ENCODE measurements around the gene ZNF438.
"Not testable (repeated sequence)": the region's sequence is repeated elsewhere in the genome, so short reads cannot be mapped to it uniquely, and the experiment has no call there.

Gene ZNF438

DNA sequence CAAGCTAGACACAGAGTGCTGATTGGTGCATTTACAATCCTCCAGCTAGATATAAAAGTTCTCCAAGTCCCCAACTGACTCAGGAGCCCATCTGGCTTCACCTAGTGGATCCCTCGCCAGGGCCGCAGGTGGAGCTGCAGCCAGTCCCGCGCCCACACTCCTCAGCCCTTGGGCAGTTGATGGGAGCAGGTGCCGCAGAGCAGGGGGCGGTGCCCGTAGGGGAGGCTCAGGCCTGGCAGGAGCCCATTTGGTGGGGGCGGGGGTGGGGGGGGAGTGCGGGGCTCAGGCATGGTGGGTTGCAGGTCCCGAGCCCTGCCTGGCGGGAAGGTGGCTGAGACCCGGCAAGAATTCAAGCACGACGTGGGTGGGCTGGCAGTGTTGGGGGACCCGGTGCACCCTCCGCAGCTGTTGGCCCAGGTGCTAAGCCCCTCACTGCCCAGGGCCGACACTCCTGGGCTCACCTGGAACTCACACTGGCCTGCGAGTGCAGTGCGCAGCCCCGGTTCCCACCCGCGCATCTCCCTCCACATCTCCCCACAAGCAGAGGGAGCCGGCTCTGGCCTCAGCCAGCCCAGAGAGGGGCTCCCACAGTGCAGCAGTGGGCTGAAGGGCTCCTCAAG is 101.7 kb downstream of the ZNF438 start:
- DNase-seq: no peak

DNA sequence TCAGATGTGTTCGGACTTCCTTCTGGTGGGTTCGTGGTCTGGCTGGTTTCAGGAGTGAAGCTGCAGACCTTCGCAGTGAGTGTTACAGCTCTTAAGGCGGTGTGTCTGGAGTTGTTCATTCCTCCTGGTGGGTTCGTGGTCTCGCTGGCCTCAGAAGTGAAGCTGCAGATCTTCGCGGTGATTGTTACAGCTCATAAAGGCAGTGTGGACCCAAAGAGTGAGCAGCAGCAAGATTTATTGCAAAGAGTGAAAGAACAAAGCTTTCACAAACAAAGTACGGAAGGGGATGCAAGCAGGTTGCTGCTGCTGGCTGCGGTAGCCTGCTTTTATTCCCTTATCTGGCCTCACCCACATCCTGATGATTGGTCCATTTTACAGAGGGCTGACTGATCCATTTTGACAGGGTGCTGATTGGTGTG is 102.3 kb downstream of the ZNF438 start:
- DNase-seq: not testable (repeated sequence)

DNA sequence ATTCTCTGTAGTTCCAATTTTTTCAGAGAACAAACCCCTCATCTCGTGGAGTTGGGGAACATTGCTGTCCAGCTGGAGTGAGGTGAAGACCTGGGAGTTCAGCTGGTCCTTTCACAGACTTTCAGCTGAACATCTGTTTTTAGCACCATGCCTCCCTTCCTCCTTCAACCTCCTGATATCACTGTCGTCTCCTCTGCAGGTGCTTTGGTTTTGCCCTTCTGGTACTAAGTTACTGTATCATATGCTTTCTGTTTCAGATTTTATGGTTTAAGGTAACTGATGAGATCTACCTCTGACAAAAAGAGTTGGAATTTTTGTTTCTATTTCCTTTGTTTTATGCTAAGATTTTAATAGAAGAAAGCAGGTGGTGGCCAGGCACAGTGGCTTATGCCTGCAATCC is 102.9 kb downstream of the ZNF438 start:
- no peak for DNase-seq

DNA sequence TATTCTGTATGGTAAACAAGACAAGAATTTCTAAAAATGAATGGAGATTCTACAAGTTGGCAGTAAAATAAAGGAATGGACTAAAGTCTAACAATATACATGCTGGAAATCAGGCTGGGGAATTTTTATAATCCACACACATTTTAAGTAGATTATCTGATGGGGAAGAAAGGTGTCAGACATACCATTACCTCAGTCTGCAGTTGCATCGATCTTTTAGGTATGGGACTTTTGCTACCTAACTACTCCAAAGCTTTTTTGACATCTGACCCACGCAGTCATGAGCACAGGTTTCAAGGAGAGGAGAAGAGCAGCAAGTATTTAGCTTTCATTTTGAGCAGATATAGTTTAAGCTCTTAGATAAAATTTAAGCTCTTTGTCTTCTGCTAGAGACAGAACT is 113.0 kb downstream of the ZNF438 start:
- DNase-seq: no peak

DNA sequence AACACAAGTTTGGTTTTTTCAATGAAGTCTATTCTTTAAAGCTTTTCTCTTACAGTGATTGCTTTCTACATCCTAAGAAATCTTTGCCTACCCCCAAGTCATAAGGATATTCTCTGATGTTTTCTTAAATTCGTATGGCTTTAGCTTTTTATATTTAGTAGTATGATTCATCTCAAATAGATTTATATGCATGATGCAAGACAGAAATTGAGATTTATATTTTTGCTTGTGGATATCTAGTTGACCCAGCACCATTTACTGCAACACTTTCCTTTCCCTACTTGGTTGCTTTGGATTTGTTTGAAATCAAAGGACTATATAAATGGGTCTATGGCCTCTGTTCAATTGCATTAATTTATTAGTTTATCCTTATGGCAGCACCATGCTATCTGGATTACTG is 113.9 kb downstream of the ZNF438 start:
- no peak for DNase-seq

DNA sequence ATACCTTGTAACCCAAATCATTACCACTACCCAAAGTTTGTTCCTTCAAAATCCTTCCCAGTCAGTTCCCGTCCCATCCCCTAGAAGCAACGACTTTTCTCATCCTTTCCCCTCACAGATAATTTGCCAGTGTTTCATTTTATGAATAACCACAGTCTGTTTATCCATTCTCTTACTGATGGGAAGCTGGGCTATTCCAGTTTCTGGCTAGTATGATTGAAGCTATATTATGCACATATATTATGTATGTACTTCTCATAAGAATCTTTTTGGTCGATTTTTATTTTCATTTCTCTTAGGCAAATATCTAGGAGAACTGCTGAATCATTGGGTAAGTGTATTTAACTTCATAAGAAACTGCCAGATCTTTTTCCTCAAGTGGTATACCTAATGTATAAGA is 114.6 kb downstream of the ZNF438 start:
- DNase-seq: no peak

DNA sequence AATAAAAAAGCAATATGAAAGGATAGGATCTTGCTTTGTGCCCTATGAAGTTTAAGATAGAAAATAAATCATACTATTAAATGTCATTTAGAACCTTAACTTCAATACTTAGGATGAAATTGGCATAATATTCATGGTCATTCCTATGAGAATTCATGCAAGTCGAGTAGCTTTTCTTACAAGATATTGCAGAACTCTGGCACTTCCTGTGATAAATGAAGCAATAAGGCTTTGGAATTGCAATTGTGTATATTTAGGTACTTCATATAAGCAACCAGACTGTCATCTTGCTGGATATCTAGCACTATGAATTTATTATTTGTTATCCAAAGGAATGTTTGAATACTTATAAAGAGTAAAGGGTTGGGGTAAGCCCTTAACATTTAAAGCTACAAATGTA is 116.5 kb downstream of the ZNF438 start:
- no peak for DNase-seq

DNA sequence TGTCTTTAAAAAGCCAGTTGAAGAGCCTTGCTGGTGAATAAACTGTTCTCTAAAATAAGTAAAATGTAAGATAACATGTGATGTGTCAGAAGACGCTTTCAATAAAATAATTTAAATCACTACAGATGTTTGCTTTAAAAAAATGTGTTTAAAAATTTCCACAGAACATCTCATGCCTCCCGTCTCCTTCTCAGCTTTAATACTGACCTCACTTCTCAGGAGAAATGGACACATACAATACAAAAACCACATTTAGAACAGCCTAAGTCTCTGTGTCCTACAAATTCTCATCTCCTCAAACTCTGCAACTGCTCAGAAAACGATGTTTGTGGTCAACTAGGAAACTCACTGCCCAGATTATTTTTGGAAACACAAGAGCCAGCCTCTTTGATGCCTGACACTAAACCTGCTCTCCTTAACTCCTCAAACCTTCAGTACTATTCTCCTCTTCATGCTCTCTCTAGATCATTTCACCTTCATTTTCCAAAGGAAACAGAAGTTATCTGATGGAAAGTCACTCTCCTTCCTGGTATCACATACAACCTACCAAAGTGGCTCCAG is 120.3 kb downstream of the ZNF438 start:
- no peak for DNase-seq

DNA sequence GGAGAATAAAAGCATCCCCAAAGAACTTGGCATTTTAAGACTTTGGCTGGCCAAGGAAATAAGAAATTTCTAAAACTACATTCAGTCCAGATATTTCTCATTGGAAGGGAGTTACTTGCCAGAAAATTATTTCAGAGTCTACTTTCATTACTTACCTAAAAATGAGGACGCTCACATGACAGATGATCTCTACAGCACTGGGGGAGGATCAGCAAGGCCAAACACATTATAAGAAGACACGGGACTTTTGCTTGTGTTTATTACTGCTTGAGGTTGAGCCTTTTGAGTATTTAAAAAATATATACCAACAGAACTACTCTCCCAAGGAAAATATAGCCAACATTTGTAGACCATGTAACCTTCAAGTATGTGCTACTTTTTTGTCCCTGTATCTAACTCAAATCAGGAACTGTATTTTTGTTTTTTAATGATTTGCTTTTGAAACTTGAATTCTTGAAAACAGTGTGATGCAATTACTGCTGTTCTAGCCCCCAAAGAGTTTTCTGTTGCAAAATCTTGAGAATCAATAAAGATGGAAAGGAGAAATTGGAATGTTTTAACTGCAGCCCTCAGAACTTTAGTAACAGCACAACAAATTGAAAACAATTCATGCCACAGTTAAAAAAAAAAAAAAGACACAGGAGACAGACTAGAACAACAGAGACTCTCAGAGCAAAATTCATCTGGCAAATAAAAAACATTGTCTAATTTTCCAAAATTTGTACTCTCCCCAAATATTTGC is 128.1 kb downstream of the ZNF438 start:
- no peak for DNase-seq

DNA sequence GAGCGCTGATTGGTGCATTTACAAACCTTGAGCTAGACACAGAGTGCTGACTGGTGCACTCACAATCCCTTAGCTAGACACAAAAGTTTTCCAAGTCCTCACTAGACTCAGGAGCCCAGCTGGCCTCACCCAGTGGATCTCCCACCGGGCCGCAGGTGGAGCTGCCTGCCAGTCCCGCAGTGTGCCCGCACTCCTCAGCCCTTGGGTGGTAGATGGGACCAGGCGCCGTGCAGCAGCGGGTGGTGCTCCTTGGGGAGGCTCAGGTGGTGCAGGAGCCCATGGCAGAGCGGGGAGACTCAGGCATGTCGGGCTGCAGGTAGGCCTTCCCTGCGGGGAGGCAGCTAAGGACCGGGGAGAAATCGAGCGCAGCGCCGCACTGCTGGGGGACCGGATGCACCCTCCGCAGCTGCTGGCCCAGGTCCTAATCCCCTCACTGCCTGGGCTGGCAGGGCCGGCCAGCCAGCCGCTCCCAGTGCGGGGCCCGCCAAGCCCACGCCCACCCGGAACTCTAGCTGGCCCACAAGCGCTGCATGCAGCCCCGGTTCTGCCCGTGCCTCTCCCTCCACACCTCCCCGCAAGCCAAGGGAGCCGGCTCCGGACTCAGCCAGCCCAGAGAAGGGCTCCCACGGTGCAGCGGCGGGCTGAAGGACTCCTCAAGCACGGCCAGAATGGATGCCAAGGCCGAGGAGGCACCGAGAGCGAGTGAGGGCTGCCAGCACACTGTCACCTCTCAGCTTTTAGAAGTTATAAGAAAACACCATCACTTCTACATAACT is 128.9 kb downstream of the ZNF438 start:
- no peak for DNase-seq

DNA sequence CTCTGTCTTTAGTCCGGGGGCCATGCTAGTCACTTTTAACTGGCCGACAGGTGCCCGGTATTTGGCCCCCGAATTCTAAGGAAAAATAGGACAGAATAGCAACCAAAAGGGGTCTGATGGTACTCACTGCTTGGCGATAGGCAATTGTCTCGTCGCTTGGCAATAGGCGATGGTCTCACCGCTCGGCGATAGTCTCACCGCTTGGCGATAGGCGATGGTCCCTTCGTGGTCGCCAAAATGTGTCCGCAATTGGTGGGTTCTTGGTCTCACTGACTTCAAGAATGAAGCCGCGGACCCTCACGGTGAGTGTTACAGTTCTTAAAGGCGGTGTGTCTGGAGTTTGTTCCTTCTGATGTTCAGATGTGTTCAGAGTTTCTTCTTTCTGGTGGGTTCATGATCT is 130.2 kb downstream of the ZNF438 start:
- not testable (repeated sequence) for DNase-seq

DNA sequence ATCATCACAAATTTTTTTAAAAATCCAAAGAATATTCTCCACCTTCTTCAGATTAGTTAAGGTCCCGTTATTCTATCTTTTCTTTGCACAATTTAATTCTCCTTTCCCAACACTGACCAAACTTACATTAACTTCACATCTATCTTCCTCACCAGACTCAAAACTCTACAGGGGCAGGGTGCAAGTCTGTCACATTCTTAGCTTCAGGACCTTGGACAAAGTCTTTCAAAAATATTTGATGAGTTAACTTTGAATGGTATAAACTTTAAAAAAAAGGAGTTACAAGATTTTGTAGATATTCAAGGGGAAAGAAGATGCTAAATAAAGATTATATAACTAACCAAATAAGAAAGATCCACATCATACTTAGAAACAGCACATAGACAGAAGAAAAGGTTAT is 132.7 kb downstream of the ZNF438 start:
- no peak for DNase-seq

DNA sequence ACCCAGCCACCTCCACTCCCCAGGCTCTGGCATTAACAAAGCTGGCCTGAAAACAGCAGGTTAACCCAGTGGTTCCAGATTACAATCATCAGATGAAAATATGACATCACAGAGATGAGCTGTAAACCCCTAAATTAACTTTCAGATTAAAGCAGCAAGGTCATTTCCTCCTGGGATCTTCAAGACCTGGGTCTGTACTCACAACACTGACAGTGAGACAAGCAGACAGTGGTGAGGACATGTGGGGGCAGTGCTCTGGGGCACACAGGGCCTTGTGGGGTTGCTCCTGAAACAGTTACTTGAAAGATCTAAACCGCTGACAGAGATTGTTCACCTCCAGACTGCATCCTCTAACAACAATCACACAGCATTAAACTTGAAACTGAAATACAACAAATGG is 134.1 kb downstream of the ZNF438 start:
- DNase-seq: no peak

DNA sequence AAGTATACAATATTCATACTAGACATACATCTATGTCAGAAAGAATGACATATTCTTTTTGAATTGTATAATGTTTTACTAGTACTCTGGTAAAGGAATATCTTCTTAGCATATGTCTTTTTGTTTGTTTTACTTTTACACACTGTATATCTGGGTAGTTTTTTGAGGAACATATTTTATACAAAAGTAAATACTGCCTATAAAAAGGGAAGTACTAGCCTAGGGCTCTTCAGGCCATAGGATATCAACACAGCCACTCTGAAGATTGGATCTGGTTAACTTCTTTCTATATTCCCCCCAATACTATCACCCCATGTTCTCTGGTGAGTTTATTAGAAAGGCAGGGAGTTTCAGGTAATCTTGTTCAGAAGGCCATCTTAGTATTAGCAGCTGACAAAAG is 134.6 kb downstream of the ZNF438 start:
- no peak for DNase-seq

DNA sequence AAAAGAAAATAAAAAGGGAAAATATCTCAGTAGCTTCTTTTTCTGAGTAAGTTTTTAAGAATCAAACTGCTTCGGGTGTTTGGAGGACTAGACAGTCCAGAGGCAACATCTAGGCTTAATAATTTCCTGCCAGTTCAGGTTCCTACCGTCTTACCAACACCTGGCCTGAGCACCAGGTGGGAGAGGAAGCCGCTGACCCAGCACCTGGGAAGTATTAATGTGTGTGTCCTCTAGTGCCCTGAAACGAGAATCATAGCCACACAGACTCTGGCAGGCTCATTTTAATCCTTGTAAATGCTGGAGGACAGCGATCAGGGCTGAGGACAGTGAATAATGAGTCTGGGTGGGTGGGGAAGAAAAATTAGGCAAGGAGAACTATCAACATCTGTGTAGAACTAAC is 137.4 kb downstream of the ZNF438 start:
- no peak for DNase-seq

DNA sequence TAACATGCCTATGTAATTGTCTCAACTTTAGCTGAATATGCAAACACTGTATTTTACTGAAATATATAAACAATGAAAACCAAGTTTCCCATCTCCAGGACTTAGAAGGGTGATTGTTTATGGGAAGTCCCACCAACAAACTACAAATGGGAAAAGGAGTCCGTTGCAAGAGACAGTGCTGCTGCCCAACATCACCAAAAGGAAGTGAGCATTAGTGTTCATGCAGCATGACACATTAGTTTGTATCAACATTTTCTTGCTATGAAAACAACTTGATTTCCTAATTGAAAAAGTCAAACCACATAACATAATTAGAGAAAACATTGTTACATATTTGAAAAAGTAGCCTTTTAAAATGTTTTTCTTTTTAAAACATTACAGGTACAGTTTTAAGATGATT is 138.5 kb downstream of the ZNF438 start:
- no peak for DNase-seq

DNA sequence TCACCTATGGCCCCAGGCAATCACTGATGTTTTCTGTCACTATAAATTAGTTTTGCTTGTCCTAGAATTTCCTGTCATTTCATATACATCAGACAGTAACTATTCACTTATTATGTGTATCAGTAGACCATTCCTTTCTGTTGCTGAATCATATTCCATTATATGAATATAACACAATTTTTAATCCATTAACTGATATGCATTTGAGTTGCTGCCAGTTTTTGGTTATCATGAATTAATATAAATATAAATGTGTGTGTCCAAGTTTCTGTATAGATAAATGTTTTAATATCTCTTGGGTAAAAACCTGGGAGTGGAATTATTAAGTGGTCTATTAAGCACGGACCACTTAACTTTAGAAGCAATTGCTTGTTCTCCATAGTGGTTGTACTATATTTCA is 143.8 kb downstream of the ZNF438 start:
- DNase-seq: no peak

DNA sequence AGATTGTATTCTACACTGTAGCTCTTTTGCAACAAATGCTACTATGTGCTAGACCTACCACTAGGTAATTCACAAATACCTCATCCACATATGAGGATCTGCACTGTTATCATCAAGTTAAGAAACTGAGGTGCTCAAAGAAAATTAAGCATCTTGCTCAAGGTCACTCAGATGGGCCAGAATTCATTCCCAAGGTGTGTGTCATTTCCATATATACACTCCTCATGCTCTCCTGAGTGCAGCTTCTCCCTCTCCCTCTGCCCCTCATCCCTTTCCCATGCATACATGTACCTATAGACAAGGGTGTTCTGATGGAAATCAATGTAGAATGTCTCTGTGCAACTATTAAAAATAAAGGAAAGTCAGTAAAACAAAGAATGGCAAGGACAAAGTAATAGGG is 146.2 kb downstream of the ZNF438 start:
- no peak for DNase-seq

DNA sequence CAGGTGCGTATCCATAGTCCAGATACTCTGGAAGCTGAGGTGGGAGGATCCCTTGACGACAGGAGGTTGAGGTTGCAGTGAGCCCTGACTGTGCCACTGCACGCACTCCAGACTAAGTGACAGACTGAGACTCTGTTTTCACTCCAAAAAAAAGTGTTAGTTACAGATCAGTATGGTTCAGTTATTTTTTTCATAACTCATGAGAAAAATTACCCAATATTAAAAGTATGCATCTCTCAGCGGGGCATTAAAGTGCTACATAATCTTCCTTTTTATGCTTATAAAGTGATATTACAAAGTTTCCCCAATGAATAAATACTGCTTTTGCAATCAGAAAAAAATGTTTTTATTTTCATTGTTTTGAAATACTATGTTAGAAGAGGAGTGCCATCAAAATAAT is 147.9 kb downstream of the ZNF438 start:
- no peak for DNase-seq

DNA sequence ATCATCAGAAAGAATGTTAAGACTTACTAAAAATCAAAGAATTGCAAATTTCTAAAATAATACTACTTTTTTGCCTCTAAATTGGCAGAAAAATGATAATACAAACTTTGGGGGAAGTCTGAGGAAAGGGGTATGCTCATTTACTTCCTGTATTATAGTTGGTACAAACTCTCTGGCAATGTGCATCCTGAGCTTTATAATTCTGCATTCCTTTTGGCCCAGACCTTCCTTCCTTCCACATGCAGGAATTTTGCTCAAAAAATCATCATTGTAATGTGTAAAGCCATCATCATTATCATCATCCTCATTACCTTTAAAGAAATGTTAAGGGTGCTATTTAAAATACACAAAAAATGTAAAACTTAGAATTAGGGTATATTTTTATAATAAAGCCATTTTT is 148.5 kb downstream of the ZNF438 start:
- DNase-seq: no peak

DNA sequence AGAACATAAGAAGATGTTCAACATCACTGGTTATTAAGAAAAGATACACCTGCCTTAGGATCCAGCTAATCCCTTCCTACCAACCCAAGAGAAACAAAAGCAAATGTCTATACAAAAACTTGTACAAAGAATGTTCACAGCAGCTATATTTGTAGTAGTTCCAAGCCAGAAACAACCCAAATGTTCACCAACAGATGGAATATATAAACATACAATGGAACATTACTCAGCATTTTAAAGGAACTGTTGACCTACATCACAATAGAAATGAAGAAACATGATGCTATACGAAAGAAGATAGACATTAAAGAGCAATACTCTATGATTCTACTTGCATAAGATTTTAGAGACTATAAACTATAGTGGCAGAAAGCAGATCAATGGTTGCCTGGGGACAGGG is 149.4 kb downstream of the ZNF438 start:
- DNase-seq: no peak

DNA sequence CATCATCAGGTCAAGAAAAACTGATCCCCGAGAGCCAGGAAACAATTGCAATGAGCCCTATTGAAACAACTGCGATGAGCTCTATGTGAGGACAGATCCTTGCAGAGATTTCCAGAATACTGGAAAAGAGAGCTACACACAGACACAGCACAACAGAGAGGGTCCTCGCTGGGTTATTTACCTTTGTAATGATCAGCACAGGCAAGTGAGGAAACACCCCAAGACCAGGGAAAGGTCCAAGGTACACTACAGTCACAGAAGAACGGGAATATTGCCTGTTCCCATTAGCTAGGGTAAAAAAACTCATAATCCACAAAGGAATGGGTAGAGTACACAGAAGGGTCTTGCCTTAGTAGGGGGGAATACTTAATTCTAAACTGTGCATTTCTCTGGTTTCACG is 152.7 kb downstream of the ZNF438 start:
- no peak for DNase-seq

DNA sequence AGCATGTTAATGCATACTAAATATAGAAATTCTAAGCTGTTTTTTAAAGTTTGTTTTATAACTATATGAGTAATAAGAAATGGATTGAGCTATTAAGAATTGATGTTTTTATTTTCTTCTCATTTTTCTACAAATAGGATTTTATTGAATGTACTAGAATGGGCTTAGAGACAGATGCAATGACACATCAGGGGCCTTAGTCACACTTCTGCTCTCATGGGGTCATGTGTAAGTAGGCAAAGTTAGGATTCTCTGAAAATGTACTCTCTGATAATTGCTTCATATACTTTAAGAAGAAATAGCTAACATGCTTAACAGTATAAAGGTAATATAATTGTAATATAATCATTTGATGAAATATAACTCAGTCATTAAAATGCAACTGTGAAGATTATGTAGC is 154.6 kb downstream of the ZNF438 start:
- DNase-seq: no peak

DNA sequence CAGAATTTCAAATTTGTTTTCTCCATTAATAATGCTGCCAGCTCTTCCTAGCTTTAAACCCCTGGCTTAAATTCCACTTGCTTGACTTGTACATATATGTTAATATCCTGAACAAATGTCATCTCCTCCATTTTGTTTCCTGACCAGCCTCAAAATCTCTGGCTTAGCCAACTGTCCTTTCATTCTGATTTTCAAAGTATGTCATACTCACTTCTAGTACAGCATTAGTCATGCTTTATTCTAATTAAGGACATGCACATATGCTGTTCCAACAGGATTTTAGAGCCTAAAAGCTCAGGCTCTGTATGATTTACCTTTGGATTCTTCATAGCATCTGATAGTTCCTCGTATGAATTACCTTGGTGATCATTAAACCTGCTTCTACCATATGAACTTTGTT is 158.3 kb downstream of the ZNF438 start:
- no peak for DNase-seq

Measured in NCI-H2171 treated with DMSO at 0.1 percent for 48 hours (cell line).